CD4-positive, alpha-beta T cell treated with Interleukin-4 for 4 hours (primary cell): Measurements from ENCODE around the gene ODR4.
"Not testable (repeated sequence)": the region's sequence is repeated elsewhere in the genome, so short reads cannot be mapped to it uniquely, and the experiment has no call there.

ENCODE experiments used
- DNase-seq: peaks from one replicate; pipeline ENCODE4 v3.0.0-alpha.2; 2020

ODR4 gene

DNA sequence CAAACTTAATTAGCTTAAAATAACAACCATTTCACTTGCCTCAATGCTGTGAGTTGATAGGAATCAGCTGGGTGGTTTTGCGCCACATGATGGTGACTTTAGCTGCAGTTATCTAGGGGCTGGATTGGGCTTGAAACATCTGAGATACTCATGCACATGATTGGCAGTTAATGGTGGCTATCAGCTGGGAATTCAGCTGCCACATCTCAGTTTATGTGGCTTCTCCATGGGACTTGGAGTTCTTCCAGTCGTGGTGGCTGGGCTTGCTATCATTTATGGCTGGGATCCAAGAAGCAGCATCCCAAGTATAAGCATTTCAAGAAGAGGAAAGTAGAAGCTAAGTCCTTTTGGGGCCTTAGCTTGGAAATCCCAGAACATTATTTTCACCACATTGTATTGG, 48.9 kb downstream of the ODR4 start:
- no peak for DNase-seq

DNA sequence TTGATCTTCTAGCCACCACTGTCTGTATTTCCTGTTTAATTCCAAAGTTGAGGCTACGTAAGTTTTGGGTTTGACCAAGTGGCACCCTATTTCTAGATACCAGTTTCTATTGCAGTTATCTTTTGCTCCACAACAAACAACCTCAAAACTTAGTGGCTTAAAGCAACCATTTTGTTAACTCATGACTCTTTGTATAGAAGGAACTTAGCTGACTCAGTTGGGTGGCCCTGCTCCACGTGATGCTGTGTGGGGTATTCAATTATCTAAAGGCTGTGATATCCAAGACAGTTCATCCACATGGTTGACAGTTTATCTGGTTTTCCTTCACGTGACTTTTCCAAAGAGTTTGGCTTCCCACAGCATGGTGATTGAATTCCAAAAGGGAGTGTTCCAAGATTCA, 50.5 kb downstream of the ODR4 start:
- no peak for DNase-seq

DNA sequence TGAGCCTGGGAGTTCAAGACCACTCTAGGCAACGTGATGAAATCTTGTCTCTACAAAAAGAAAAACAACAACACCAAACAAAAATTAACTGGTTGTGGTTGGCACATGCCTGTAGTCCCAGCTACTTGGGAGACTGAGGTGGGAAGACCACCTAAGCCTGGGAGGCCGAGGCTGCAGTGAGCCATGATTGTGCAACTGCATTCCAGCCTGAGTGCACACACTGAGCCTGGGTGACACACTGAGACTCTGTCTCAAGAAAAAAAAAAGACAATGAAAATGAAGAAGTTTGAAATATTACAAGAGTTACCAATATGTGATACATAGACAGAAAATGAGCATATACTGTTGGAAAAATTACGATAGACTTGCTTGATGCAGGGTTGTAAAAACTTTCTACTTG, 53.4 kb downstream of the ODR4 start:
- no peak for DNase-seq

DNA sequence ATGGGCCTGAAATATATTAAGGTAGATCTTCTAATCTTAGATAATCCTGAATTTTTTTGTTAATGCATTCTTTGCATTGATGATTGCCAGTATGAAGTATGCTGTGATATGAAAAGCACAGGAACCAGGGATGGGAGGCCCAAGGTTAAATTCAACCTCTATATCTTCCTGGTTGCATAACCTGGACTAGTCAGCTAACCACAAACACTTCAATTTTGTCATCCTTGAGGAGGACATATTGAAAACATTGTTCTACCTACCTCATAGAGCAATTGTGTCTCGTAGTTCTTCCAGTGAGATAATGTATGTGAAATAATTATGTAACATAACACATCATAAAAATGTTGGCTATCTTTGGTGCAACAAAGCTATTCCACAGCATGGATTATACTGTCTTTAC, 59.7 kb downstream of the ODR4 start:
- DNase-seq, result no peak

DNA sequence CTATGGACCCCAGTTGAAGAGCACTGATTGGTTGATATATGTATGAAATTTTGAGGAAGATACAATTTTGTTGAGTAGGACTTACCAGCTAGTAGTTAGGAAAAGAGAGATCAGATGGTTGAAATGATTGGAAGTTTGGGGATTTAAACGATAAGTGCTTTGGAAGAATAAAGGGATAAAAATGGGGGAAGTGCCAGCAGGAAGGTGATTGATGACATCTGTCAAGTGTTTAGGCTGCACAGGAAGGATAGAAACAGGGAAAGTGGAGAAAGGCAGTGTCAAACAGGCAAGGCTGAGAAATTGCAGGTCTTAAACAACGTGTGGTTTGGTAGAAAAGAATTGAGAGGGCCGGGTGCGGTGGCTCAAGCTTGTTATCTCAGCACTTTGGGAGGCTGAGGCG, 62.9 kb downstream of the ODR4 start:
- DNase-seq, result no peak

DNA sequence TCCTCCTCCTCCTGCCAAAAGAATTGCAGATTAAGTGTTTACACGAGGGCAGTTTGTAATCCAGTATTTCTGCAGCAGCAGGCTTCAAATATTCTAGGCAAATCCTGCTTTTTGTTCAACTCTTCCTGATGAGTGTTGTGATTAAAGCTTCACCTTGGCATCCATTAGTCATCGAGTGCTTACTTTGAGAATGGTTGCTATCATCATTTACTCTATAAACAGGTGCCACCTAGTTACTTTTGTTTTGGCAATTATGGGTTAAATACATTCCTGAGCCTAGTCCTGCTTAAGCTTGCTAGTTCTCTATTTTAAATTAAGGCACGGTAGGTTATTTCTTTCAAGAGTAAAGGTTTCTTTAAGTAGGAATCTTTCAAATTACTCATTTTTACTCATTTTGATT, 64.9 kb downstream of the ODR4 start:
- no peak for DNase-seq

DNA sequence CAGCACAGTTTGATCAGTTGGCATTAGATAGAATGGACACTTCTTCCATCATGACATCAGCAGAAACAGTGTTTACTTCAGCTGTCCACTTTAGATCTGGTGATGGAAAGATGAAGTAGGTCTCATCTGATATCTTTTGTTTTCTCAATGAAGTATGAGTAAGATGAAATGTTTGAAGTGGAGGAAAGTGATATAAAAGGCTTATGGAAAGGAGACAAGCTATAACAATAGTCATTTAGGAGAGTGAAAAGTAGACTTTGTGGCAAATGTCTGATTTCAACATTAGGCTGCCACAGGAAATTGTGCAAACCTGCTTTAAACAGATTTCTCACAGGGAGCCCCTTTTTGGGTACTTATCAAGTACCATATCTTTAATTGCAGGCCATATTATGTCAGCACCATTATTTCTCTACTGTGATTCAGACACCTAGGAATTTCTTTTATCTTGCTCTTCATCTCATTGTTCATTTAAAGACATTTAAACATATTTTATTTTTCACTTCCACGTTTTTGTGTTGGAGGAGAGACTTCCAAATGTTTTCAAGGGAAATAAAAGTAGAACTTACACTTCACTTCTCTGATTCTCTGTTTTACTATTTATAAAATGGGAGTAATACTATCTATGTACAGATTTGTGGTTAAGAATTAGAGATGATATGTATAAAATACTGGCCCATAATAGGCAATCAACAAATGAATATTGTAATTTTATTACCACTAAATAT, 67.2 kb downstream of the ODR4 start:
- DNase-seq, result no peak

DNA sequence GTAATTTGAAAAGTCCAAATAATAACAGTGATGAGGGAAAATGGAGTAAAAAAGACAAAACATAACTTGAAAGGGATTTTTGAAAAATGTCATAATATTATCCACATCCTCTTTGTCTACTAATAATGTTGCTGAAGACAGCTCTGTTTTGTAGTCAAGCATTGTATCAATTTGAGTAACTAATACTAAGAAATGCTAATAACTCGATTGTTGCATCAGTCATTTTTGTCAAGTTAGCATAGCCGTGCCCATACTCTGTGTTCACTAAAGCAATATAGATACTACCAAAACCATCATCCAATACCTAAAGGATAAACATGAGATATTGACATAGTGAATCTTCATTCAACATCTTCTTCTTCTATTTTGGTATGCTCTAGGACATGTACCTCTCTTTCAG, 68.0 kb downstream of the ODR4 start:
- DNase-seq, result no peak

DNA sequence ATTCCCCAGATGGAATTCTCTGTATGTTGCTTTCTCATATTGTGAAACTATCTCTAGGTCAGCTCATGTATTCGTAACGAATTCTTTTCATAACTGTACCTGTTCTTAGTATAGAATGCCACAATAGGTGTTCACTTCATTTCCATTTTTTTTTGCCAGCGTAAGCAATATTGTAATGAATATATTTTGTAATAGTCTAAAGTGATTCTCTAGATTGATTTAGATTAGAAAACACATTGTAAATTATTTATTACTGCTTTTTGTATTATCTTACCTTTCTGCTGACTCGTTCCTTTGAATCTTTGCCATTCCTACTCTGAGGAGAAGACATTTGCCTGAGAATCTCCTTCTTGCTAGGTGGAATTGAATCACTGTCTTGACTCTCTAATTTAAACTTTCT, 70.5 kb downstream of the ODR4 start:
- DNase-seq, result no peak

DNA sequence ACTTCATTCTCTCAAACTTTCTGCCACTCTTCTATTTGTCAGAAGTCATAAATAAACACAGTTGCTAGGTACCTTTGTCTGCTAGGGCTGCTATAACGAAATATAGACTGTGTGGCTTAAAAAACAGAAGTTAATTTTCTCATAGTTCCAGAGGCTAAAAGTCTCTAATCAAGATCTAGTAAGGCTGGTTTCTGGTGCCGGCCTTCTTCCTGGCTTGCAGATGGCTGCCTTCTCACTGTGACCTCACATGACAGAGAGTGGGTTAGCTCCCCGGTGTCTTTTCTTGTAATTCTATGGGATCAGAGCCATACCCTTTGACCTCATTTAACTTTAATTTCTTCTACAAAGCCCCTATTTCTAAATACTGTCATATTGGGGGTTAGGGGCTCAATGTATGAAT, 79.3 kb downstream of the ODR4 start:
- no peak for DNase-seq

DNA sequence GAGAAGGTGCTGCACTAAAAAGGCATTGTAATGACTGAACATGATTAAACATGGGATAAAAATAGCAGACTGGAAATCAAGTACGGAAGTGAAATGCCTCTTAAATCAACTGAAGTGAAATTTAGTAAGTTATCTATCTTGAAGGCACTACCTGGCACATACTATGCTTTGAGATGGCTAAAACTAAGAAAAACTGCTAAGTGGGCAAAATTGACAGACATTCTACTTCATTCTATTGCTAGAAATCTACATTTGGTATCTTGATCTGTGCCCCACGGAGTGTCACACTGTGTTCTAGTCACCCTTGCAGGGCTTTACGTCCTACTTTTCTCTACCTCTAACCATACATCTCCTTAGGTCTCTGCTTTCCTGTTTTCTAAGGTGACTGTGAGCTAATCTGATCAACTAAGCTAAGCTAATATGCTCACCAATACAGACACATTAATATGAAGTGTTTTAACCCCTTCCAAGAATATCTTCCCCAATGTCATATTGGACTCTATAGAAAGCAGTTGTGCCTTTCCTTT, 81.2 kb downstream of the ODR4 start:
- DNase-seq, result no peak

DNA sequence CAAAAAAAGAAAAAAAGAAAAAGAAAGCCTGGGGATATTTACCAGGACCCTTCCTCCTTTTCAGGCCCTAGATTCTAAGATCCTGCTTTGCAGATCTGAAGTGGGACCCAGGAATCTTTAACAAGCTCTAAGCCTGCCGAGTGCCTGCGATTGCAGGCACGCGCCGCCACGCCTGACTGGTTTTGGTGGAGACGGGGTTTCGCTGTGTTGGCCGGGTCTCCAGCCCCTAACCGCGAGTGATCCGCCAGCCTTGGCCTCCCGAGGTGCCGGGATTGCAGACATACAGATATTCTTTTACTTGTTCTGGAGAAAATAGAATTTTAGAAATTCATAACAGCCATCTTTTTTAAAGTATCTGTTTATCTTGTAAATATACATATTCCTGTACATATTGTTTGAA, 83.5 kb downstream of the ODR4 start:
- not testable (repeated sequence) for DNase-seq

DNA sequence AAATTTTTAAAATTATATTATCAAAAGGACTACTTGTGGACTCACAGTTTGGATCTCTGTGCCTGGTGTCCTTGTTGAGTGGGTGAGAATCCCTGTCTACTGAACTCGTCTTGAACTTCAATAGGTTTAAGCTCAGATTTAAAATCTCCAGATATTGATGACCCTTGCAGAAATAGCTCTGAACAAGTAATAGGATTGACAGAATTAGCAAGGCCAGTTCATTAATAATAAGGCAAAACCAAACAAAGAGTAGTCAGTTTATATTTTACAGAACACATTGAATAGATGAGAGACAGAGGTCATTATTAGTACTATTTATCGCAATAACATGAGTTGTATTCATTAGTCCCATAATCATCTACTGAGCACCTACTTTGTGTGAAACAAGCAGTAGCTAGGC, 85.4 kb downstream of the ODR4 start, which contains the start of gene PDC:
PDC (minus strand) TSS at position 101 of the 400 bp plus-strand sequence. CDS start 11,655 bp downstream, outside the sequence.
- DNase-seq, result no peak

DNA sequence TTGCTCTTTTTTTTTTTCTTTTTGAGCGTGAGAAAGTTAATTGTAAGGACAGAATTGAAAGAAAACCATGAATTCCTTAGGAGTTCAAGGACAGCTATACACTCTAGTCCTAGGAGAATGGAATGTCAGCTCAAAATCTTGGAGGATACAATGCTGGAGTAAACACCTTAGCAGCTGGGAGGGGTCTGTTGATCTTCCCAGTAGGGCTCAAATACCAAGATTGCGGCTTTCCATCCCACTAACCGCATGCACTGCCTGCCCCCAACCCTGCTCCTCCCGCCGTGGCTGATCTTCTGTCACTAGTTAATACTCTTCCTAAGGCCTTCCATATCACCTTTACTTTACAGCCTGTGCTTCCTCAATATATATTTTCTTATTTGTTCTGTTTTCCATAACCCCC, 87.9 kb downstream of the ODR4 start:
- DNase-seq, result no peak

DNA sequence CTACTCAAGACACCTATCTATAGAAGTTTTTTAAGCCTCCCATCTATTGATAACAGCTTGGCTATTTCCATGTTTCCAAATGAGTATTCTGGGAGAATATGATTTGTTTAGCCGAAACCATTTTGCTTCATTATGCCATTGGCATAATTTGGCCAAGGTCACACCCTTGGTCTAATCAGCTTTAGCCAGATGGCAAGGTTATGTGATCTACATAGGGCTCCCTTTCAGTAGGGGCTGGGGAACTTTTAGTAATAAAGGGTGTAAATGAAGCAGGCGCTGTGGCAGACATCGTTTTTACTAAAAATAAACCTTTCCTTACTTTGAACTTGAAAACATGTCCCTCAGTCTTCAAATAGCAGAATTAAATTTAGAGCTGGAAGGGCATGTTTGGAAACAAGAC, 88.3 kb downstream of the ODR4 start:
- DNase-seq, result no peak

DNA sequence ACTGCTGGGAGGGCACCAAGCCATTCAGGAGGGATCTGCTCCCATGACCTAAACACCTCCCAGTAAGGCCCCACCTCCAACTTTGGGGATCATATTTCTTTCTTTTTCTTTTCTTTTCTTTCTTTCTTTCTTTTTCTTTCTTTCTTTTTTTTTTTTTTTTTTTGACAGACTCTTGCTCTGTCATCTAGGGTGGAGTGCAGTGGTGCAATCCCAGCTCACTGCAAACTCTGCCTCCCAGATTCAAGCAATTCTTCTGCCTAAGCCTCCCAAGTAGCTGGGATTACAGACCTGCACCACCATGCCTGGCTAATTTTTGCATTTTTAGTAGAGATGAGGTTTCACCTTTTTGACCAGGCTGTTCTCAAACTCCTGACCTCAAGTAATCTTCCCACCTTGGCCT, 89.9 kb downstream of the ODR4 start:
- not testable (repeated sequence) for DNase-seq

DNA sequence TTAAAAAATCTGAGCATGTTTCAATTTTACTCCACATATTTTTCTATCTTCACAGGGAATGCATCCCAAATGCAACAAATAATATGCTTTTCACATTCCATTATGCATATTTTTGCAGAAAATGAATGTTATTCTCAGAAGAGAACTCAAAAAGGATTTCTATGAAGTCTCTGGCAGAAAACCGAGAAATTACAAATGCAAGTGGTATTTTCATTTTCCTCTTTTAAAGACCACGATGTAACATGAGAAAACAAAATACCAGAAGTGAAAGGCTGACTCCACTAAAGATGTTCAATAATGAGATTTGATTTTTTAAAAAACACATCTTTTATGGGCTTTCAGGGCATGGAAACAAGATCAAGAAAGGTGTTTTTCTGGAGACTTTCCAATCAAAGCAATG, 90.3 kb downstream of the ODR4 start:
- no peak for DNase-seq
